NCI-H526 (cell line): ENCODE measurements around the gene PPP2R2B.
A peak's percentile ranks its signal among the peaks of the same experiment; 100 is the strongest.

Experiments used
- DNase-seq, 2 experiments: peaks; one replicate each; lab custom pipeline; 2025; lab: John Stamatoyannopoulos, UW

The PPP2R2B gene

GRCh38 chr5:146878476-146879172 is at the start of gene PPP2R2B:
TSS of gene PPP2R2B (minus strand) at chr5:146878757.
- peak in 1 of 2 experiments; percentile 21 for DNase-seq

GRCh38 chr5:146924132-146924531 is 45.6 kb upstream of the PPP2R2B start:
- DNase-seq = no peak

- DNase-seq = no peak
These were observed 42.7 kb upstream of the PPP2R2B start for GRCh38 chr5:146921225-146921624.

GRCh38 chr5:146920351-146920881 is 41.9 kb upstream of the PPP2R2B start:
- DNase-seq = no peak

GRCh38 chr5:146919304-146919703 is 40.7 kb upstream of the PPP2R2B start:
- no peak for DNase-seq

- no peak for DNase-seq
These were observed 39.4 kb upstream of the PPP2R2B start for GRCh38 chr5:146917931-146918330.

GRCh38 chr5:146912874-146913273 is 34.3 kb upstream of the PPP2R2B start:
- DNase-seq = no peak

- DNase-seq = no peak
These were observed 31.7 kb upstream of the PPP2R2B start for GRCh38 chr5:146910239-146910638.

- DNase-seq = no peak
These were observed 30.9 kb upstream of the PPP2R2B start for GRCh38 chr5:146909255-146910068.

- no peak for DNase-seq
These were observed 28.2 kb upstream of the PPP2R2B start for GRCh38 chr5:146906803-146907202.

GRCh38 chr5:146904890-146905289 is 26.3 kb upstream of the PPP2R2B start:
- no peak for DNase-seq

GRCh38 chr5:146903789-146904188 is 25.2 kb upstream of the PPP2R2B start:
- no peak for DNase-seq

- no peak for DNase-seq
These were observed 23.9 kb upstream of the PPP2R2B start for GRCh38 chr5:146902471-146902870.

- no peak for DNase-seq
These were observed 18.5 kb upstream of the PPP2R2B start for GRCh38 chr5:146897061-146897460.

- DNase-seq = no peak
These were observed 16.4 kb upstream of the PPP2R2B start for GRCh38 chr5:146894753-146895521.

GRCh38 chr5:146893991-146894390 is 15.4 kb upstream of the PPP2R2B start:
- no peak for DNase-seq

GRCh38 chr5:146892231-146892630 is 13.7 kb upstream of the PPP2R2B start:
- DNase-seq = no peak

GRCh38 chr5:146891511-146891910 is 13.0 kb upstream of the PPP2R2B start:
- DNase-seq = no peak

GRCh38 chr5:146890731-146891440 is 12.3 kb upstream of the PPP2R2B start:
- no peak for DNase-seq

GRCh38 chr5:146890066-146890465 is 11.5 kb upstream of the PPP2R2B start:
- no peak for DNase-seq

- no peak for DNase-seq
These were observed 10.6 kb upstream of the PPP2R2B start for GRCh38 chr5:146889169-146889568.
